H9 (cell line): Measurements from ENCODE around the gene MACC1. TPM values are rescaled to one million over a fixed set of nuclear protein-coding genes. Genes with fewer than 3 reads are reported as not detected.

Experiments
- DNase-seq: peaks from one replicate; pipeline ENCODE4 v3.0.0-alpha.2; 2017
- H2AFZ ChIP-seq: one replicate; pipeline ENCODE4 v1.6.1; 2013; ENCODE audit warnings: mild to moderate bottlenecking, low read length, control low read depth, moderate library complexity
- H2AK5ac ChIP-seq: 2 replicates; pipeline ENCODE4 v1.6.1; 2013; ENCODE audit warnings: low read length, control low read depth, mixed read lengths; ENCODE audit not compliant: insufficient read length
- H2BK120ac ChIP-seq: one replicate; pipeline ENCODE4 v1.6.1; 2013; ENCODE audit warnings: low read depth, mild to moderate bottlenecking, low read length, control low read depth, inconsistent platforms; ENCODE audit not compliant: poor library complexity, severe bottlenecking
- H2BK12ac ChIP-seq: 2 replicates; pipeline ENCODE4 v1.6.1; 2013; ENCODE audit warnings: low read length, control low read depth, mixed read lengths, low read depth; ENCODE audit not compliant: insufficient read length
- H2BK15ac ChIP-seq: 2 replicates; pipeline ENCODE4 v1.6.1; 2013; ENCODE audit warnings: low read depth, low read length, control low read depth
- H2BK20ac ChIP-seq: one replicate; pipeline ENCODE4 v1.6.1; 2013; ENCODE audit warnings: low read depth, mild to moderate bottlenecking, low read length, control low read depth, inconsistent platforms; ENCODE audit not compliant: poor library complexity, severe bottlenecking
- H2BK5ac ChIP-seq: 2 replicates; pipeline ENCODE4 v1.6.1; 2013; ENCODE audit warnings: low read length, control low read depth, mixed read lengths; ENCODE audit not compliant: insufficient read length
- H3K14ac ChIP-seq: 2 replicates; pipeline ENCODE4 v1.6.1; 2013; ENCODE audit warnings: low read length, control low read depth; ENCODE audit not compliant: insufficient read depth
- H3K18ac ChIP-seq: 2 replicates; pipeline ENCODE4 v1.6.1; 2013; ENCODE audit warnings: low read depth, mild to moderate bottlenecking, mixed read lengths, low read length, control low read depth; ENCODE audit not compliant: insufficient read length
- H3K23ac ChIP-seq: 2 replicates; pipeline ENCODE4 v1.6.1; 2013; ENCODE audit warnings: low read length, control low read depth, mixed read lengths, low read depth; ENCODE audit not compliant: insufficient read length
- H3K23me2 ChIP-seq: 2 replicates; pipeline ENCODE4 v1.6.1; 2013; ENCODE audit warnings: low read depth, mild to moderate bottlenecking, mixed read lengths, low read length, control low read depth; ENCODE audit not compliant: insufficient read length, poor library complexity, severe bottlenecking
- H3K27ac ChIP-seq: 2 replicates; pipeline ENCODE4 v1.5.1; 2013; ENCODE audit warnings: low read length, control low read depth, mixed read lengths, low read depth; ENCODE audit not compliant: insufficient read length
- H3K27me3 ChIP-seq: 2 replicates; pipeline ENCODE4 v1.6.1; 2013; ENCODE audit warnings: low read length, control low read depth, inconsistent platforms; ENCODE audit not compliant: insufficient read depth
- H3K4ac ChIP-seq: 2 replicates; pipeline ENCODE4 v1.6.1; 2013; ENCODE audit warnings: low read depth, mild to moderate bottlenecking, control low read depth, inconsistent platforms, low read length, moderate library complexity
- H3K4me1 ChIP-seq: 2 replicates; pipeline ENCODE4 v1.6.1; 2013; ENCODE audit warnings: low read length, control low read depth, inconsistent platforms; ENCODE audit not compliant: insufficient read depth
- H3K4me2 ChIP-seq: 2 replicates; pipeline ENCODE4 v1.6.1; 2013; ENCODE audit warnings: low read length, control low read depth, mixed read lengths; ENCODE audit not compliant: insufficient read length, insufficient read depth
- H3K56ac ChIP-seq: 2 replicates; pipeline ENCODE4 v1.6.1; 2013; ENCODE audit warnings: low read depth, mild to moderate bottlenecking, mixed read lengths, low read length, control low read depth; ENCODE audit not compliant: insufficient read length
- H3K79me1 ChIP-seq: 2 replicates; pipeline ENCODE4 v1.6.1; 2013; ENCODE audit warnings: low read depth, mild to moderate bottlenecking, moderate library complexity, low read length, control low read depth, inconsistent platforms; ENCODE audit not compliant: insufficient read depth, poor library complexity, severe bottlenecking
- H3K79me2 ChIP-seq: 2 replicates; pipeline ENCODE4 v1.6.1; 2013; ENCODE audit warnings: low read length, control low read depth, inconsistent platforms; ENCODE audit not compliant: insufficient read depth
- H3K9ac ChIP-seq: 2 replicates; pipeline ENCODE4 v1.6.1; 2013; ENCODE audit warnings: low read length, control low read depth, mixed read lengths; ENCODE audit not compliant: insufficient read length; ENCODE audit errors: extremely low read depth
- H3K9me3 ChIP-seq: one replicate; pipeline ENCODE4 v1.6.1; 2013; ENCODE audit warnings: low read depth, low read length, inconsistent platforms; ENCODE audit not compliant: control insufficient read depth
- H3T11ph ChIP-seq: one replicate; pipeline ENCODE4 v1.6.1; 2013; ENCODE audit warnings: mild to moderate bottlenecking, low read length, control low read depth, inconsistent platforms
- H4K20me1 ChIP-seq: one replicate; pipeline ENCODE4 v1.6.1; 2013; ENCODE audit not compliant: control insufficient read depth, insufficient read length, insufficient read depth
- H4K5ac ChIP-seq: 2 replicates; pipeline ENCODE4 v1.6.1; 2013; ENCODE audit warnings: low read depth, mild to moderate bottlenecking, mixed read lengths, low read length, control low read depth; ENCODE audit not compliant: insufficient read length
- H4K8ac ChIP-seq: replicated peaks from 2 replicates; pipeline ENCODE4 v1.6.1; 2013; ENCODE audit warnings: low read length, control low read depth, mixed read lengths, low read depth; ENCODE audit not compliant: insufficient read length
- H4K91ac ChIP-seq: 2 replicates; pipeline ENCODE4 v1.6.1; 2013; ENCODE audit warnings: low read depth, mild to moderate bottlenecking, moderate library complexity, mixed read lengths, low read length, control low read depth; ENCODE audit not compliant: insufficient read length
- H3K27ac Mint-ChIP-seq, 3 experiments: 2 replicates in 2 of 3; 3 replicates in 1 of 3; pipeline ENCODE4 v1.8.0; 2020 to 2021; ENCODE audit warnings: mixed read lengths in 3 of 3, mild to moderate bottlenecking in 1 of 3, moderate library complexity in 1 of 3
- H3K27me3 Mint-ChIP-seq: 2 replicates; pipeline ENCODE4 v1.8.0; 2021; ENCODE audit warnings: low read depth, mild to moderate bottlenecking, moderate library complexity, mixed read lengths
- H3K36me3 Mint-ChIP-seq, 3 experiments: 2 replicates in 2 of 3; 3 replicates in 1 of 3; pipeline ENCODE4 v1.8.0; 2020 to 2021; ENCODE audit warnings: low read depth in 3 of 3, mixed read lengths in 3 of 3; ENCODE audit not compliant: insufficient read depth in 1 of 3
- H3K4me1 Mint-ChIP-seq, 2 experiments: 2 replicates each; pipeline ENCODE4 v1.8.0; 2020; ENCODE audit warnings: mixed read lengths in 2 of 2
- H3K4me3 Mint-ChIP-seq, 2 experiments: 2 replicates in 1 of 2; 3 replicates in 1 of 2; pipeline ENCODE4 v1.8.0; 2020 to 2021; ENCODE audit warnings: mild to moderate bottlenecking in 2 of 2, mixed read lengths in 2 of 2, moderate library complexity in 1 of 2
- H3K9me3 Mint-ChIP-seq, 2 experiments: 2 replicates in 1 of 2; 3 replicates in 1 of 2; pipeline ENCODE4 v1.8.0; 2020; ENCODE audit warnings: mild to moderate bottlenecking in 2 of 2, mixed read lengths in 2 of 2, moderate library complexity in 1 of 2
- CTCF ChIP-seq: fragments of 200-600 bp; sonication (generic); conservative IDR thresholded peaks from 3 replicates; pipeline ENCODE4 v1.8.0; 2021; ENCODE audit warnings: antibody characterized with exemption, mild to moderate bottlenecking
- total RNA-seq: library from RNA; stranded (reverse); gene quantifications from 2 replicates; pipeline ENCODE4 v1.2.1, GENCODE V29; 2021

MACC1 gene
- total RNA-seq, 1 experiment from 2014 or later, result 11.0 TPM

- no peak for DNase-seq
- no peak overlapping the region for H2AK5ac ChIP-seq
- Mint-ChIP-seq H3K4me1 (no peaks in the 10 kb centered on the region), H3K36me3 (peaks cover 0 to 6% (median 5%) of the 10 kb centered on the region in 3 experiments; a peak in 6 of 7 replicates), H3K27ac (no peak overlapping the region), H3K27me3 (no peaks in the 10 kb centered on the region), H3K4me3 (no peak overlapping the region), H3K9me3 (no peaks in the 10 kb centered on the region)
- H3K4me2 ChIP-seq, result no peak overlapping the region
- no peak overlapping the region for H3K27ac ChIP-seq
- H3K14ac ChIP-seq, result no peak overlapping the region
- TF ChIP-seq CTCF, result no peak
- no peak overlapping the region for H3K56ac ChIP-seq
- no peak overlapping the region for H2BK120ac ChIP-seq
- H4K20me1 ChIP-seq, result no peaks in the 10 kb centered on the region
- H3K4me1 ChIP-seq, result no peaks in the 10 kb centered on the region
- H3K9me3 ChIP-seq, result no peaks in the 10 kb centered on the region
- H2AFZ ChIP-seq, result no peak overlapping the region
- H4K91ac ChIP-seq, result no peak overlapping the region
- no peaks in the 10 kb centered on the region for H3K27me3 ChIP-seq
- no peak overlapping the region for H3K9ac ChIP-seq
- no peak overlapping the region for H2BK5ac ChIP-seq
- no peak overlapping the region for H3K4ac ChIP-seq
- H2BK12ac ChIP-seq, result no peak overlapping the region
- no peak overlapping the region for H3T11ph ChIP-seq
- no peak overlapping the region for H3K23ac ChIP-seq
- no peak overlapping the region for H3K18ac ChIP-seq
- H4K8ac ChIP-seq, result no peak overlapping the region
- H4K5ac ChIP-seq, result no peak overlapping the region
- H2BK15ac ChIP-seq, result no peak overlapping the region
- no peaks in the 10 kb centered on the region for H3K23me2 ChIP-seq
- no peak overlapping the region for H2BK20ac ChIP-seq
- H3K79me1 ChIP-seq, result no peaks in the 10 kb centered on the region
- H3K79me2 ChIP-seq, result no peaks in the 10 kb centered on the region
Measured at GRCh38 chr7:20152511-20152910, 64.7 kb downstream of the MACC1 start.
